HG03520 (cell line): Measurements from ENCODE around the gene MSANTD1.

Experiments
- ATAC-seq: cut with Tn5 transposase; IDR thresholded peaks from one replicate; pipeline ENCODE4 v1.9.1; 2021; ENCODE audit warnings: mild to moderate bottlenecking, moderate library complexity; ENCODE audit not compliant: unreplicated experiment

Gene MSANTD1

GRCh38 chr4:3248811-3249661 lies at the start of gene MSANTD1:
MSANTD1 (plus strand) TSS chr4:3249159; CDS start chr4:3249223, 64 bp downstream.
- ATAC-seq, result no peak

DNA sequence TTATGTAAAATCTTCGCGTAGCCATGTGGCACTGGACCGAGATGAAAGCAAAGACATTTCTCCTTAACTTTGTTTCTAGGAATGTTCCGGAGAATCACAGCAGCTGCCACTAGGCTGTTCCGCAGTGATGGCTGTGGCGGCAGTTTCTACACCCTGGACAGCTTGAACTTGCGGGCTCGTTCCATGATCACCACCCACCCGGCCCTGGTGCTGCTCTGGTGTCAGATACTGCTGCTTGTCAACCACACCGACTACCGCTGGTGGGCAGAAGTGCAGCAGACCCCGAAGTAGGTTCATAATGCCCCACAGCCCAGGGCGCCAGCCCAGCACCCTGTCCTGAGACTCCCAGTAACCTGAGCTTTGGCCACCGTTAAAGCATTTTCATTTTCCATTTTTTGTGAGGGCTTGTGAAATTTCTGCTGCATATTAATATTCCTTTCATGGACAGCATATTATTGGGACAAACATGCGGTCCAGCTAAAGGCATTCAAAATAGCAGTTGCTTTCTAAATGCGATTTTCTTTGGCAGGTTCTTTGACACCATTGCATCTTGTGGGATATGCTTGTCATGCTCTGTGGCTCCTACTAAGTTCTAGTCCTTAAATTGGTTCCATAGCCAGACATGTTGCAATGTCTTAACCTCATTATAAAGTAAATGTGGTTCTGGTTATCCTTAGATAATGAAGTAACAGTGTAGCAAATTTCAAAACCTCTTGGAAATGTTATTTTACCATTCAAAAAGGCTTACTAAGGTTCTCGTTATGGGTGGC lies 49.1 kb upstream of the MSANTD1 start:
- ATAC-seq, result no peak

DNA sequence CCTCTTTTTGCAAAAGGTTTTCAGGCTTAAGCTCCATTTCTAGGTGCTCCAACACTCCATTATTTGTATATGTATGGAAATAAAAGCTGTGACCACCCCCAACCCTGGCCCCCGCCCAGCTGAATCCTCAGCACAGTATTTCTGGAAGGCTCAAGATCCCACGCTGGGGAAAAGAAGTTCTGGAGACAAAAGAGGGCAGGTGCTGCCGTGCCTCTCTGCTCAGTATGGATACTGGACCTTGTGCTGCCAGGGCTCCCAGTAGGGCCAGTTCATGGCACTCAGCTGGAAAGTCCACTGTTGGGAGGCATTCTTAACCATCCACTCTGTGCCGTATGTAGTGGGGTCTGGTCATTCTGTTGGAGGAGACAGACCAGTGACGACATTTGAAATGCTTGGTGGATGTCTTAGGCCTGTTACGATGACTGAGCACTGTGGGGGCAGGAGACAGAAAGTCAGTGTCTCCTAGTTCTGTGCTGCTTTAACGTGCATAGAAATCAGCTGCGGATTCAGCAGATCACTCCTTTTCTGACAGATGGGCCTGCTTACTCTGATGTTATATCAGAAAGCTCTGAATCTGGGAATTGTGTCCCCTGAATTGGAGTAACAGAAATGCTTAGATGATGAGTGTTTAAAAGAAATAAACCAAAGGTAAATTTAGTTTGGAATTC lies 48.4 kb upstream of the MSANTD1 start:
- ATAC-seq, result no peak

DNA sequence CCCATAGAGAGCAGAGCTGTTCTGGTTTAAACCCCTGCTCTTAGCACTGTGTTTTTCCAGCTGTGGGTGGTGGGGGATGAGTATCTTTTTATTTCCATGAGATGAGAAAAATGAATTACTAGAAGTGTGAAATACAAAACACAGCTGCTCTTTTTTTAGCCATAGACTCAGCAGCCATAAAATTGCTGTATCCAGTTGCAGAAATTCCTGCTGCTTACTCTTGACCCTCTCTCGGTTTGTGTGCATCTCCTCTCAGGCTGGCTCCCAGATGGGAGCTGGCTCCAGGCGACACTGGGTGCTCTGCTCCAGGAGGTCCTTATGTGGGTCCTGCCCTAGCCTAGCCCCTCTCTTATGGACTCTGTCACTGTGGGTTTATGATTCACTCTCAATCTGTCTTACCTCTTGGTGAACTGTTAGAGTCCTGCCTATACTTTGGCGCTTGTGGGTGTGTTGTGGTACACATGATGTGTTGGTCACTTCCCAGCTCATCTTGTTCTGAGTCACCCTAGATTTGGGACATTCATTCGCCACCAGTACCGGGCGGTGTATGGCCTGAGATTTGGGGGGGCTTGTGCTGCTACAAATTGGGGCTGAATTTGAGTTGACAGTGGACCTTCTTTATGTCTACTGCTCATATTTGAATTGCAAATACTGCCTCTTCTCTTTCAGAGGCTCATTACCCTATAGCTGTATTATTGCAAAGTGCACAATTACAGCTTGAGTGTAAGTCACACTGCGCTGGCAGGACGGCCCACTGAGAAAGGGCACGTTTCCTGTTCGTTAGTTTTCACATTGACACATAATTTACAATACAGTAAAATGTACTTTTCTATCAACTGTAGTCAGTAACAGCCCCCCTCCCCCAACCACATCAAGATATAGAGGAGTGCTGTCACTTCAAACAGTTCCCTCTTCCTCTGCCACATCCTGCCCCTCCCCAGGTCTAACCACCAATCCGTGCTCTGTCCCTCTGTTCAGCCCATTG lies 46.9 kb upstream of the MSANTD1 start:
- peak; percentile 43 for ATAC-seq

DNA sequence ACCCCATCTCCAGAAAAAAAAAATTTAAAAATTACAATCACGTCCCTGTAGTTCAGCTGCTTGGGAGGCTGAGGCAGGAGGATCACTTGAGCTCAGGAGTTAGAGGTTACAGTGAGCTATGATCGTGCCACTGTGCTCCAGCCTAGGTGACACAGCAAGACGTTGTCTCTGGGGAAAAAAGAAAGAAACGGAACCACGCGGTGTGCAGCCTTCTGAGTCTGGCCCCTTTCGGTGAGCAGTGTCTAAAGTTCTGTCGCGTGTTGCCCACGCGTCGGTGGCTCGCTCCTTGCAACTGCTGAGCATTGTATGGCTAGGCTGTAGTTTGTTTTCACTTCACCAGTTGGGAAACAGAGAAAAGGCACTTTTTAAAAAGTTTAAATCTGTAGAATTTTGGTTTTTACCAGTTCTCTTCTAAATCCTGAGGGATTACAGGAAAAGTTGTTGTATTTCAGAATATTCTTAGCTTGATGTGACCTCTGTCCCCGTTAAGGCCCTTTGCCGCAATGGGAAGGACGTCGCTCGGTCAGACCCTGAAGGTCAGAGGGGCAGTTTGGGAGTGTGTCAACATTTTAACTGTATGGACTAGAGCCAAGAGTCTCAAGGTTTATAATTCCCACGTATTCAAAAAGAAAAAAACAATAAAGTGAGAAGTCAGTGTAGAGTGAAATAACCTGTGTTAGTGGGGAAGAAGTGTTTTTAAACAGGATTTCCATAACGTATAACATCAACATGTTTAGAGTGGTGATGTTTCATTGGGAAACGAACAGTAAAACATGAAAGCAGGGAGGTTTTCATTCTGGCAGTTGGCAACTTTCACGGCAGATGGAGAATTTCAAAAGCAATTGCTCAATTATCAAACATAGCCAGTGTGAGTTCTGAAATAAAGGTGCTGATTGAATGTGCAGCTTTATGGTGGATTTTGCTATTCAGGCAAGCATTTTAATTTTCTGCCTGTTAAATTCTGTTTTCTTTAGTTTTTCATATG lies 45.8 kb upstream of the MSANTD1 start:
- ATAC-seq, result no peak

DNA sequence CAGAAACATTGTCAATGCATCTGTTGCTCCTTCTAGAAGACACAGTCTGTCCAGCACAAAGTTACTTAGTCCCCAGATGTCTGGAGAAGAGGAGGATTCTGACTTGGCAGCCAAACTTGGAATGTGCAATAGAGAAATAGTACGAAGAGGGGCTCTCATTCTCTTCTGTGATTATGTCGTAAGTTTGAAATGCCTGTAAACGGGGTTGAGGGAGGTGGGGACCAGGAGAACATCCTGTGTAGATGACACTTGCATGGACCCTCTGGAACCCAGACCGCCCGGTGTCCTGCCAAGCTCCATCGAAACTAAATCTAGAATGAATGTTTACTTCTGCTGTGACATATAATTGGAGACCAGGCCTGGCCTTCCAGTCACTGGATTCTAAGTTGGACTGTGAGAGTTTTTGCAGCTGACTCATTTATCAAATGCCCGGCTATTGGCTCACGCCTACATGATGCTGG lies 45.0 kb upstream of the MSANTD1 start:
- no peak for ATAC-seq

- ATAC-seq, result no peak
Observed at GRCh38 chr4:3205995-3206394, 43.0 kb upstream of the MSANTD1 start.

GRCh38 chr4:3206439-3207100 lies 42.4 kb upstream of the MSANTD1 start:
- no peak for ATAC-seq

GRCh38 chr4:3207531-3208037 lies 41.4 kb upstream of the MSANTD1 start:
- ATAC-seq, result no peak

DNA sequence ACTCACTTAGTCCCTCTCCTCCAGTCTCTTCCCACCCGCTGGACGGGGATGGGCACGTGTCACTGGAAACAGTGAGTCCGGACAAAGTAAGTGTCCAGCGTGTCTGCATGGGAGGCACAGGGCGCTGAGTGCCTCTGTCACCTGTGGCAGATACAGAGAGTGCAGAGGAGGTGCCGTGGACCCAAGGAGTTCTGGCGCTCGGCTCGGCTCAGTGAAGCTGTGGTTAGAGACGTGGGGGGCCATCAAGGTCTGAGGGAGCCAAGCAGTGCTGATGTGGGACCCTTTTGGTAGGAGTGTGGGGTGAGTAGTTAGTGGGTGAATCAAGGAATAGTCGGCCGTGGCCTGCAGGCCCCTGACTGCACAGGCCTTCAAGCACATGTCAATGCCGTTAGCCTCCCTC lies 40.1 kb upstream of the MSANTD1 start:
- no peak for ATAC-seq

DNA sequence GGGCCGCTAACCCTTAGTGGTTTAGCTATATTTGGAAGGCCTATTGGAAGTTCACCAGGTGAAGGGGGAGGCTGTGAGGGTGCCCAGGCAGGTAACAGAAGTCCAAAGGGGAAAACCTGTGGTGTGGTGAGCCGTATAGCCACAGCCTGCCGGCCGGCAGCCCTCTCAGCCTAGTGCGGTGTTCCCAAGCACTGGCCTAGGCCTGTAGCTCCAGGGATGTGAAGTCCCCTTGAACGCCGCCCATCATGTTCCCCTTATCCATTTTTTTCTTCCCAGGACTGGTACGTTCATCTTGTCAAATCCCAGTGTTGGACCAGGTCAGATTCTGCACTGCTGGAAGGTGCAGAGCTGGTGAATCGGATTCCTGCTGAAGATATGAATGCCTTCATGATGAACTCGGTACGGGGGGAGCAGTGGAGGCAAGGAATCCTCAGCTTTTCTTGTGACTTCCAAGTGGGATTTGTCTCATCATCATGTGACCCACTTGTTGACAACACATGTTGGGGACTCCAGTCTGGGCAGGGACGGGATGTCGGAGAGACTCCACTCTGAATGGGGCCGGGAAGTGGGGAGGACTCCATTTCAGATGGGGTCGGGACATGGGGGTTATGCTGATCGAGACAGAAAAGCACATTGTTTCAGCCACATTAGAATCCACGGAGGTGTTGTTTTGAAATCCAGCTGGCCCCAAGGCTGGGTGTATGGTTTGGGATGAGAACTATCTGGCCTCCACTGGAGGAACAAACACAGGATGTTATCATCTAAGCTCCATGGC lies 39.2 kb upstream of the MSANTD1 start:
- no peak for ATAC-seq

- no peak for ATAC-seq
Observed at GRCh38 chr4:3210467-3210866, 38.5 kb upstream of the MSANTD1 start.

- no peak for ATAC-seq
Observed at GRCh38 chr4:3211866-3212265, 37.1 kb upstream of the MSANTD1 start.

GRCh38 chr4:3212391-3213105 lies 36.4 kb upstream of the MSANTD1 start:
- no peak for ATAC-seq

GRCh38 chr4:3213106-3213425 lies 35.9 kb upstream of the MSANTD1 start:
- ATAC-seq, result no peak

DNA sequence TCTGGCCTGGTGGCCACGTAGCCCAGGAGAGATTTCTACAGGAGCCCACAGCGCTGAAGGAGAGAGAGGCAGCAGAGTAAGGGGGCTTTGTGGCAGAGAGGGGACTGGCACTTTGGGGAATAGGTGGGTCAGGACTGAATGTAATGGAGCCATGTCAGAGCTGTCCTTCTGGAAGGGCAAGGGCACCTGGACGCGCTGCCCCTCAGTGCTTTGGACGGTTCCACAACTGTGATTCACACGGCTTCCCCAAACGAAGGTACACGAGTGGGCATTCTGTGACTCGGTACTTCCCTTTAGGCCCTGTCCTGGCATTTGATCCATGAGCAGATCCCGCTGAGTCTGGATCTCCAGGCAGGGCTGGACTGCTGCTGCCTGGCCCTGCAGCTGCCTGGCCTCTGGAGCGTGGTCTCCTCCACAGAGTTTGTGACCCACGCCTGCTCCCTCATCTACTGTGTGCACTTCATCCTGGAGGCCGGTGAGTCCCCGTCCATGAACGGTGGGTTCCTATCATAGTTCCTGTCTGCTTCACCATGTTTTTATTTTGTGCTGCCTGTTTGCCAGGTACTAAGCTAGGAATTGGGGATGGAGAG lies 35.2 kb upstream of the MSANTD1 start:
- no peak for ATAC-seq

- no peak for ATAC-seq
Observed at GRCh38 chr4:3215256-3215655, 33.7 kb upstream of the MSANTD1 start.
